Endometrial microvascular endothelial cells (primary cell): Measurements from ENCODE around the gene SLFN13. TPM values are rescaled to one million over a fixed set of nuclear protein-coding genes. Genes with fewer than 3 reads are reported as not detected.
"Not testable (repeated sequence)": the region's sequence is repeated elsewhere in the genome, so short reads cannot be mapped to it uniquely, and the experiment has no call there.

ENCODE experiments used
- in situ Hi-C: cut with HindIII; loops from 2 replicates; pipeline ENCODE4 v1.10.0; 2017; ENCODE audit warnings: low sequenced_read_pairs, low pct_unique_long_range_greater_than_20kb; ENCODE audit errors: inconsistent ontology term
- total RNA-seq: library from RNA; depleted of rRNA; stranded (reverse); fragments of >200 nt; gene quantifications from one replicate; pipeline ENCODE4 v1.2.3, GENCODE V29; 2015; ENCODE audit errors: inconsistent ontology term

The SLFN13 gene
- total RNA-seq, 1 donor from 2014 or later: 5.1 TPM

GRCh38 chr17:35433075-35433894, 15.3 kb downstream of the SLFN13 start:
- in situ Hi-C loops: no loop called here

- in situ Hi-C loops: no loop called here
These were observed 16.1 kb downstream of the SLFN13 start, which contains the start of gene SLFN12 for GRCh38 chr17:35432176-35433074. Gene SLFN12 (minus strand): TSS chr17:35432500. CDS start chr17:35423028, 9,472 bp downstream.

GRCh38 chr17:35429702-35430101, 18.9 kb downstream of the SLFN13 start:
- in situ Hi-C loops: no loop called here

GRCh38 chr17:35428229-35428628, 20.3 kb downstream of the SLFN13 start:
- in situ Hi-C loops: no loop called here

- in situ Hi-C loops: no loop called here
These were observed 24.8 kb downstream of the SLFN13 start for GRCh38 chr17:35423761-35424160.

GRCh38 chr17:35421069-35421468, 27.5 kb downstream of the SLFN13 start:
- in situ Hi-C loops: not testable (repeated sequence)

GRCh38 chr17:35416659-35417058, 31.9 kb downstream of the SLFN13 start:
- in situ Hi-C loops: no loop called here

GRCh38 chr17:35414707-35415106, 33.9 kb downstream of the SLFN13 start:
- in situ Hi-C loops: not testable (repeated sequence)

- in situ Hi-C loops: no loop called here
These were observed 34.3 kb downstream of the SLFN13 start for GRCh38 chr17:35414247-35414646.

- in situ Hi-C loops: no loop called here
These were observed 41.0 kb downstream of the SLFN13 start for GRCh38 chr17:35407531-35407930.

GRCh38 chr17:35406568-35406967, 42.0 kb downstream of the SLFN13 start:
- in situ Hi-C loops: no loop called here

GRCh38 chr17:35404360-35404759, 44.2 kb downstream of the SLFN13 start:
- in situ Hi-C loops: no loop called here

GRCh38 chr17:35393783-35394182, 54.8 kb downstream of the SLFN13 start:
- in situ Hi-C loops: not testable (repeated sequence)

- in situ Hi-C loops: no loop called here
These were observed 57.9 kb downstream of the SLFN13 start for GRCh38 chr17:35390663-35391062.

GRCh38 chr17:35390156-35390555, 58.4 kb downstream of the SLFN13 start:
- in situ Hi-C loops: no loop called here

- in situ Hi-C loops: no loop called here
These were observed 61.1 kb downstream of the SLFN13 start for GRCh38 chr17:35387496-35387895.
